GM10847 (cell line): ENCODE data around the gene LPP.

Experiments
- POLR2A ChIP-seq: IDR thresholded peaks from 2 replicates; pipeline ENCODE4 v1.6.1; 2011; ENCODE audit not compliant: insufficient read length; ENCODE audit errors: extremely low read depth

The LPP gene

DNA sequence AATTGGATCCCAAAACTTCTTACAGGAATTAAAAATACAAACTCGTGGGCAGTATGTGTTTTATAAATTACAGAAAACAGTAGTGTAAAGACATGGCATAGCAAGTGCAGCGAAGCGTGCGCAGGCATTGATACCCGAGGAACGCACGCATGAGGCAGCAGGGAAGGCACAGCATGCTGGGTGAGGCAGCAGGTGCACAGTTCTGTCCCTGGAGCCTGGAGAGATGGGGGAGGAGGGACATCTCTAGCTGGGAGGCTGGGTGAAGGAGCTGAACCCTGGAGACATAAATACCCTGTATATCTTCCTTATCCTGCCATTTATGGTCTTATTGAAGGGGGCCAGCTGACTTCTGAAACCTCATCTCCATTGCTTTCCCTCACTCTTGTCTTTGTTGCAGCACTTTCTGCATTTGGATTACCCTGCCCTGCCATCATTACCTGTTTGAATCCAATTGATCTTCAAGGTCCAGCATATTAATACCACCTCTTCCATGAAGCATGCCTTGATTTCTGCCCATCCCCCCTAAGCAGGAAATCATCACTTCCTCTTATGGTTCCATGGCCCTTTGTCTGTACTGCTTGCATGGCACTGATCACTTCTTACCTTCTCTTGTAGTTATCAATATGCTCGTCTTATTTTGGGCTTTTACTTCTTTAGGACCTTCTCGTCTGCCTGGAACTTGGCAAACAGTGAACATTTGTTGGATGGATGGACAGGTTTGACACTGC is 20.5 kb downstream of the LPP start:
- TF ChIP-seq POLR2A, result no peak

DNA sequence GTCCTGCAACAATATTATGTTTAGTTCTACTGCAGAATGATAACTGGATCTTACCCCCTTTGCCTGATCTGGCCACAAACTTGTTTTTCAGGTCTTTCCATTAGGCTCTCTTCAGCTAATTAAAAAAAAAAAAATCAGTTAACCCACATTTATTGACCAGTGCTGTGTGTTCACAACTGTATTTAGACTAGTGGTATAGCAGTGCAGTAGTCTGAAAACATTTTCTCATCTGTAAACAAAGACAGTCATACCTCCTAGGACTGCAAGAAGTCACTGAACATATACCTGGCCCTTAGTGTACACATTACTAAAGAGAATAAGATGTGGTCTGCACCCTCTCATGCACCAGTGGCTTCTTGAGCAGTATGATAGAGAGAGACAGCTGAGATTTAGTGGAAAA is 22.5 kb downstream of the LPP start:
- TF ChIP-seq POLR2A, result no peak

DNA sequence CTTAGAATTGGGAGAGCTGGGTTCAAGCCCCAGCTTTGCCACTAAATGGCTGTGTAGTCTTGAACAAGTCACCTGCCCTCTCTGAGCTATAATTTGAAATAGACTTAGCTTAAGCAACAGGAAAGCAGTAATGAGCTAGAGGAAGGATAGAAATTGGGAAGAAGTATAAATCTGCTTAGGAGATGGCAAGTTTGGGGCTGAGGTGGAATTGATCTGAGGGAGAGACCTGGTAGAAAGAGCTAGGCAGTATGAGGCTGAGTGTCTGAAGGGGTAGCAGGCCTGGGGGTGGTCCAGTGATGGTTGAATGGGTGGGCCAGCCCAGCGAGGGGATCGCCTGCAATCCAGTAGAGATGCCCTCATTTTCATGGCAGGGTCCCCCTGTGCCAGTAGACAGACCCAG is 22.9 kb downstream of the LPP start:
- no peak for TF ChIP-seq POLR2A

DNA sequence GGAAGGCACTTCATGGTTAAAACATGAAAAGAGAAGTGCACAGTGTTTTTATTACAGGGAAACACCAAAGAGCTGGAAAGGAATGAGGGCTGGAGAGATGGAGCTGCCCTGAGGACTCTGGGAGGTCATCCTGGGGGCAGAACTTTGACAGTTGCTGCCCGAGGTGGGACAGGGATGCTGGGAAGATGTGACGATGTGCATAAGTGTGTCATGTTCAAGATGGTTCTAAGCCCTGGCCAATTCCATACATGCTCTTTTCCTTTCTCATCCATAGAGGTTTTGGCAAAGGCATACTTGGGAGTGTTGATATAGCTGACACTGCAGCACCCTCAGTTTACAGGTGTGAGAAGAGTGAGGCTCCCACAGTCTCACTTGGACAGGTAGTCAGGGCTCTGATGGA is 23.8 kb downstream of the LPP start:
- no peak for TF ChIP-seq POLR2A

DNA sequence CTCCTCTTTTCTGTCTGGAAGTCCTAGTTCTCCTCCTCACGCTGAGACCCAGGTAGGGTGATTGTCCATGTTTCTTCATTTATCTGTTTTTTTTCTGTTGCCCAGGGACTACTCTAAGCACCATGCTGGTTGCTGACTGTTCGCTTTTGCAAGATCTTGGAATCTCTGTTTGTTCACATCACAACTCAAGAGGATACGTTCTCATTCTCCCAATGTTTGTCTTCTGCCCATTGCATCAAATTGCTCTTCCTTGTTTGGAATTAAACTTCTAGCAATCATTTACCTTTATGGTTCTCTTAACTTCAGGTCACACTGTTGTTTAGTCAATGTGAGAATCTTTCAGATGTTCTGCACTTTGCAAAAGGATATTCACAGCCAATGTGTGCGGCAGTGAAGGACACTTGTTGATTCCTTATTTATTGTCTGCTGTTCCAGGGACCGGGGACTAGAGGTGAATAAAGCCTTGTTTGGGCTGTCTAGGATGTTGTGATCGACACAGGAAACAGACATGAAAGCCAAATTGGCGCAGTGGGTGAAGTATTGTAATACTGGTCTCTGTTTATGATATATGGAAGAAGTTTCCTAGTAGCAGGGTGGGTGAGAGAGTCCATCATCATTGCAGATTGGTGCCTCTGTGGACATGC is 24.5 kb downstream of the LPP start:
- TF ChIP-seq POLR2A, result no peak

DNA sequence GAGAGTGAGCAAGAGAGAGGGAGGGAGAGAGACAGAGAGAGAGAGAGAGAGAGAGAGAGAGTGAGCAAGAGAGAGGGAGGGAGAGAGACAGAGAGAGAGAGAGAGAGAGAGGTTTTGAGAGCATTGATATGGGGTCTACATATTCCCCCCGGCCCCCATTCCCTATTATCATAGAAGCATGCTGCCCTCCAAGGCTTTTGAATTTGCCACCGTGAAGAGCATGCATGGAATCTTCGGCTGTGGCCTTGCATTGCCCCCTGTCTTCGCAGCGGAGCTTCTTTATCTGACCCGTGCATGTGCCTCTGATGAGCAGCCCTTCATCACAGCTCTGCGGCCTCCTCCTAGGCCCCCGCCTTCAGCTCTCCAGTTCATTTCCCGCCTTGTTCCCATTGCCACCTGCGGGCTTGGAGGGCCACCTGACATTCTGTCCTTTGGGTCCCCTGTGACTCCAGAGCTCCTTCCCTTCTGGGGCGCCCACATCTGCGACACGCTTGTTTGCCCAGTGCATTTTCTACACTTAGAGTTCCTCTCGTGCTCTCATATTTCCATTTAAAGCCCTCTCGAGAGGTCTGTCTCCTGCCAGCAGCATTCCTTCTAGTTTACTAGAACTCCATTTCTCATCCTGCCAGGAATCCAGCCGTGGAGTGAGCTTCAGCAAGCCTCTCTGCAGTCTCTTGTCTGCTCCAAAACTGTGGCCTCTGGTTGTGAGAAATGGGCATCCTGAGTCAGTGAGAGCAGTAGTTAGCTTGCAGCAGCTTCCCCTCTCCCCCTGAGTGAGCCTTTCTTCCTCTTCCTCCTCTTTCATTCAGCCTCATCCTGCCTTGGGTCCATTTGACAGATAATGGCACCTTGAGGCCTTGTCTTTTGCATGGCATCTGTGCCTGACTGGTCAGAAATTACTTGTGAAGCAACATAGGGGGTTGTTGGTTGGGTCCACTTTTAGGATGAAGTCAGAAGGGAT is 25.3 kb downstream of the LPP start:
- TF ChIP-seq POLR2A, result no peak

DNA sequence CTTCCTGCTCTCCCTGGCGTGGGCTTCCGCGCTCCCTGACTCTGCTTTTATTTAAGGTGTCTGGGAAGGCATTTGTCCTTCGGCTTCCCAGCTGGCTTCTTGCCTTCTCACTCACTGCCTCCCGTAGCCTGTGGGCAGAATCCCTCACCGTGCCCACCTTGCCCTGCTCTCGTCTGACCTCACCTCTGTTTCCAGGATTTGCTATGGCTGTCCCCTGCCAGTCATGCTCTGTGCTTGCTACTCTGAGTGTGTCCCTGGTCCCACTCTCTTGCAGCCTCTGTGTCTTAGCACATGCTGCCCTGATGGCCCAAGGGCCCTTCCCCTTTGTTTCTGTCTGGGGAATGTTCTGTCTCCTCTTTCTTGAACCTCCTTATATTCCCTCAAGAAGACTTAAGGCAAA is 26.2 kb downstream of the LPP start:
- TF ChIP-seq POLR2A, result no peak

DNA sequence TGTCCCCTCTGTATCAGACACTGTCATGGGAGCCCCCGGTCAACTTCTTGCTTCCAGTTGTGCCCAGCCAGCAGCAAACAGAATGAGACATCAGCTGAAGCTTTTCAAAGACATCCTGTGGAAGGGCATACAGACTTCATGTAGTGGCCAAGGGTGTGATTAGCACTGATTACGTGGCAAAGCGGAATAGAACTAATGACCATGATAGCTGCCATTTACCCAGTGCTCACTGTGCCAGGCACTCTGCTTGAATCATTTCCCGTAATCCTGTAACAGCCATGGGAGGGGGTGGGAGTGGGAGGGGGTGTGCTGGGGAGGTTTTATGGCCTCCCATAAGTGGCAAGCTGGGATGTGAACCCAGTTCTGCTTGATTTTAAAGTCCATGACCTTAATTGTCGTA is 29.5 kb downstream of the LPP start:
- TF ChIP-seq POLR2A, result no peak

DNA sequence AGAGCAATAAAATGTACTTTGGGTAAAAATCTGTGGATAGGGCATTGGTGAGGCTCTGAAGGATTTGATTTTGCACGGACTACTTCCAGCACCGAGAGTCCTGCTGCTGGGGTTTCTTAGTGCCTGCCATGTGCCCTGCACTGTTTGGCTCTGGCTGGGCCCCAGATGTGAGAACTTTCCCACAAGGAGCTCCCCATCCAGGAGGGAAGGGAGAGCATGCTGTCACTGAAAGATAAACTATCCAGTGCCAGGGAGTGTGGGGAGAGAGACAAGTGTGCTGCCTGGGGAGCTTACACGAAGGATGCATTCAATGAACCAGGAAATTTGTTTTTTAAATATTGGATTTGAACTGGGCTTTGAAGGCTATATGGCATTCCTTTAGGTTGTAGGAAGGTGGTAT is 30.2 kb downstream of the LPP start:
- no peak for TF ChIP-seq POLR2A

DNA sequence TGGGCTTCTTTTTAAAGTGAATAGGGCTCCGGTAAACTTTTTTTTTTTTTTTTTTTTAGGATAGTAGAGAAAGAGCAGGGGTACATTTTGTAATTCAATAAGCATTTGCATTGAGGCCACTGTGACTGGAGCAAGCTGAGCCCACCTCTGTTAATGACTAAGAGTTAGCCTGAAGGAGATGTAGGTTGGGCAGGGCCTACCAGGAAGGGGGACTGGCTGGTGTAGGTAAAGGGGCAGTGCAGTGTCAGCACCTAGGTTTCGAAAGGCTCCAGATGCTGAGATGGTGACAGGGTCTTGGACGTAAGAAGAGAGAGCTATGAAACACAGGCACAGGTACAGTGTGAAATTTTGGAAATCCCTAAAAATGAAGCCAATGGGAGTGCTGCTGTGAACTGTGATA is 30.7 kb downstream of the LPP start:
- no peak for TF ChIP-seq POLR2A

DNA sequence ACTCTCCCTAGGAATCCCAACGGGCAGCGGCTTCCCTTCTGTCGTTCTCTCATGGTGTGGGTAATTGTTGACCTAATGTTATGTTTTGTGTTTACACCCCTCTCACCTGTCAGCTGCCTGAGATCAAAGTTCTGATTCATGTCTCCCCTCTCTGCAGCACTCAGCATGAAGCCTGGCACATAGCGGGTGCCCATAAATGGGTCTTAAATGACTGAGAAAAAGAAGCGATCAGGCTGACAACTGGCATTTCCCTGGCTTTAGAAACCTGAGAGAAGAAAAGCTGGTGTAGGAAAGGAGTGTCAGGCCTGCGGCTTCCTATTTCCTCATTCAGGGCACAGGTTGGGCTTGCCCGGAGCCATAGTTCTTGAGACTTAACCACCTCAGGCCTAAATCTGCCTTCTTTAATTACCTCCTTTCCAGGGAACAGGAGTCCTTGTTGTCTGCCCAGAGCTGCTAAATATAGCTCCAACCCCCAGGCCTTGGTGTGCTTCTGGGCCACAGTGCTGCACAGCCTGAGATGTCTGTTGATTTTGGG is 31.8 kb downstream of the LPP start:
- TF ChIP-seq POLR2A, result no peak

DNA sequence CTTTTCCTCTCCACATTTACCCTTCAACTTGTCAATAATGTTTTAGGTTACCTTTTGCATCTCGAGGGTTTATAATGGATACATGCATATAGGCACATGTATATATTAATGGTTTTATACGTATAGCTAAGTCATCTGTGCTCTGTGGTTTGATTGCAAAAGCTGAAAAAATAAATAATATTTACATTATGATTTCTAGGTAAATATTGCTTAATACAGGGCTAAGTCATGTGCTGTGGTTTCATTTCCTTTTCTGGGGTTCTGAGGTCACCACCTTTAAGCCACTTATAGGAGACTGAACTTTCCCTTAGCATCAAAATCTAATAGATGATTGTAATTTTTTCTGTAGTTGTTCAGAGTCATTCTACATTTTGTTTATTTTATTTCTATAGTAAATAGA is 33.1 kb downstream of the LPP start:
- no peak for TF ChIP-seq POLR2A

DNA sequence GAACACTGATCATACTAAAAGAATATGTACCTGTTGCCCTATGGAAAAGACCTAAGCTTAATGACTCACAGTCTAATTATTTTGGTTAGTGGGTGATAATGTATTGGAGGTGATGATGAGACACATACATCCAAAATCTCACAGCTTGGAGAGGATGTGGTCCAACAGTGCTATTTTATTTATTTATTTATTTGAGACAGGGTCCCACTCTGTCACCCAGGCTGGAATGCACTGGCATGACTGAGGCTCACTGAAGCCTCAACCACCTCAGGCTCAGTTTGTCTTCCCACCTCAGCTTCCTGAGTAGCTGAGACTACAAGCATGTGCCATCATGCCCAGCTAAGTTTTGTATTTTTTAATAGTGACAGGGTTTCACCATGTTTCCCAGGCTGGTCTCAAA is 35.0 kb downstream of the LPP start:
- TF ChIP-seq POLR2A, result no peak

DNA sequence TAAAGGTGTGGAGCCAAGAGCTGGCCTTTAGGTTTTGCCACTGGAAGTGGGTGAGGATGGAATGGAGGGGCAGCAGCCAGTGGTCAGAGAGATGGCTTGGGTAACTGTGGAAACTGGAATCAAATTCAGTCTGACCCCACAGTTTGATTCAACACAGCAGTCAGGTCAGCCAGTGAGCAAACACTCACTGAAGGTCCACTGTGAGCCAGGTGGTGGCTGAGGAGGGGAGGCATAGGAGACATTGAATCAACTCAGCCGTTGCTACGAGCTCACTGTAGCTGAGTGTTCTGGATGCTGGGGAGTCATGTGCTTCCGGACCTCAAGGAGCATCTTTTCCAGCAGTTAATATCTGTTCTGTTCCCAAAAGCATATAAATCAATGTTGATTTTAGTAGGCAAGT is 37.5 kb downstream of the LPP start:
- no peak for TF ChIP-seq POLR2A

DNA sequence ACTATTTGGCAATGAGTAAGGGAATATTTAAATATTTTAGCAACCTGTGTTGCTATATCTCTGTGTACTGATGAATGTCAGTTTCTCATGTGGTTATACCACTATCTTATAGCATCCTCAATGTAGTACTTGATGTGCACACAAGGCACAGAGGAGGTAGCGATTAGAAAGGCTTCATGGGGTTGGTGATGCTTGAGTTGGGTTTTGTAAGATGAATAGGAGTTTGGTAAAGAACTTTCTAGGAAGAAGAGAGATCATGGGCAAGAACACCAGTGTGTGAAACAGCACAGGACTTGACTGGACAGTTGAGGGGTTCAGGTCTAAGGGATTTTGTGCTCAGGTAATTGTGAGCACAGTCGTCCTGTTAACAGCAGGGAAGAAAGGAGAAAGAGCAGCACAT is 38.1 kb downstream of the LPP start:
- TF ChIP-seq POLR2A, result no peak

DNA sequence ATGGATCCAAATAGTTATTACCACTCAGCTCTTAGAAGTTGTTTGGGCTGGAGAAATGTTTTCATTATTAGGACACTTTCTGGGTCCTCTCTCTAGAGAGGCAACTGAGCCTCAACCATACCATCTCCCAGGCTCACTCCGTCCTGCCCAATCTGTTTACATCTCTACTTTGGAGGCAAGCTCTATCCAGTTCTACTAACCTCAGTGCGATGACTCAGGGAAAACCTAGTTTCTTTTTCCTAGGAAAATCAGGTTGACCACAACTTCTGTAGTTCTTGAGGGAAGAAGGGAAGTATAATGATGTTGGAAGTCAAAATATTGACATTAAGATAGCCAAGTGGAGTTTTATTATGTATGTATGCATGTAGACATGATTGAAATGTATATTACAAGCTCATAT is 40.4 kb downstream of the LPP start:
- no peak for TF ChIP-seq POLR2A
